A549 (cell line): ENCODE measurements around the gene PNPO.

ENCODE experiments used
- BCL3 ChIP-seq: fragments of >200 bp; sonication (Bioruptor Twin); formaldehyde crosslinking; IDR thresholded peaks from 3 replicates; pipeline ENCODE4 v1.6.1; 2016
- BHLHE40 ChIP-seq: IDR thresholded peaks from 2 replicates; pipeline ENCODE4 v1.6.1; 2012; ENCODE audit warnings: low read depth, low read length, inconsistent platforms
- CHD4 ChIP-seq: fragments of 200-600 bp; sonication (generic); IDR thresholded peaks from 2 replicates; pipeline ENCODE4 v1.6.1; 2016; ENCODE audit warnings: antibody characterized with exemption, mild to moderate bottlenecking, borderline replicate concordance
- CTCF ChIP-seq: fragments of >200 bp; sonication (Bioruptor Twin); formaldehyde crosslinking; IDR thresholded peaks from 3 replicates; pipeline ENCODE4 v1.5.1; 2016
- ELK1 ChIP-seq: fragments of 150-350 bp; IDR thresholded peaks from 2 replicates; pipeline ENCODE4 v1.6.1; 2014; ENCODE audit warnings: low read depth, mild to moderate bottlenecking, low read length
- EP300 ChIP-seq, 2 experiments: fragments of >200 bp; sonication (Bioruptor Twin); formaldehyde crosslinking; IDR thresholded peaks; 2 replicates in 1 of 2; 3 replicates in 1 of 2; pipeline ENCODE4 v1.6.1; 2016 to 2017
- KDM1A ChIP-seq: fragments of 200-600 bp; sonication (generic); IDR thresholded peaks from 2 replicates; pipeline ENCODE4 v1.6.1; 2016; ENCODE audit warnings: low read depth, mild to moderate bottlenecking
- MAX ChIP-seq: IDR thresholded peaks from 2 replicates; pipeline ENCODE4 v1.6.1; 2012
- NFE2L2 ChIP-seq: fragments of 150-350 bp; conservative IDR thresholded peaks from 2 replicates; pipeline ENCODE4 v1.6.1; 2014; ENCODE audit warnings: low read length
- POLR2A ChIP-seq: IDR thresholded peaks from 2 replicates; pipeline ENCODE4 v1.6.1; 2012; ENCODE audit warnings: mild to moderate bottlenecking, low read length
- RFX5 ChIP-seq: fragments of 450-650 bp; IDR thresholded peaks from 2 replicates; pipeline ENCODE4 v1.7.1; 2014; ENCODE audit warnings: antibody characterized with exemption, mild to moderate bottlenecking, moderate library complexity
- TFCP2L1 ChIP-seq: fragments of 250-450 bp; sonication (Bioruptor Pico); IDR thresholded peaks from 2 replicates; pipeline ENCODE4 v1.5.0; 2021; ENCODE audit warnings: mild to moderate bottlenecking
- ZFP36 ChIP-seq: fragments of 450-650 bp; IDR thresholded peaks from 2 replicates; pipeline ENCODE4 v1.6.1; 2014; ENCODE audit warnings: borderline replicate concordance; ENCODE audit not compliant: partially characterized antibody
- ZNF302 ChIP-seq: fragments of 250-450 bp; sonication (Bioruptor Pico); IDR thresholded peaks from 2 replicates; pipeline ENCODE4 v1.9.0; 2021; ENCODE audit warnings: inconsistent platforms, mild to moderate bottlenecking, moderate library complexity

- no peak for TF ChIP-seq POLR2A
- no peak for TF ChIP-seq CTCF
- no peak for TF ChIP-seq ELK1
- TF ChIP-seq RFX5 = no peak
- TF ChIP-seq BCL3 = no peak
- TF ChIP-seq MAX = no peak
- no peak for TF ChIP-seq TFCP2L1 (CRISPR knock-in tag)
- no peak for TF ChIP-seq KDM1A
- TF ChIP-seq CHD4 = no peak
- no peak for TF ChIP-seq BHLHE40
- TF ChIP-seq NFE2L2 = no peak
- no peak for TF ChIP-seq ZFP36
- TF ChIP-seq ZNF302 (CRISPR knock-in tag) = no peak
- TF ChIP-seq EP300 (IDR thresholded peaks at IDR 0.05) = no peak
Measured at GRCh38 chr17:47927821-47928400, 13.5 kb upstream of the PNPO start.
